ENCODE results near the gene NCOA3.

- TF ChIP-seq CTCF (IDR thresholded peaks at IDR 0.05) (no peak), POLR2AphosphoS5 (IDR thresholded peaks at IDR 0.05) (no peak), POLR2A (IDR thresholded peaks at IDR 0.05) (no peak)
Measured at GRCh38 chr20:47466213-47466612, 35.5 kb upstream of the NCOA3 start.
